ENCODE data around the gene PTBP2. TPM values are rescaled to one million over a fixed set of nuclear protein-coding genes. Genes with fewer than 3 reads are reported as not detected.

Gene PTBP2
- total RNA-seq, 2 experiments from 2014 or later, result 36.9 to 46.0 TPM

- ChIA-PET CTCF (ENCODE audit: unreplicated experiment) (no interaction called here), POLR2A (interaction anchor here (0.5 kb wide), 2 partner anchors 75 to 96 kb away, joined by 3 read pairs; no protein-coding TSS in a partner anchor)
- no peak for DNase-seq (ENCODE audit: low spot score)
- peak; percentile 43; the same call in 1 of the 2 replicates for TF ChIP-seq CTCF (conservative IDR thresholded peaks at IDR 0.05; ENCODE audit: low read length)
- TF ChIP-seq EZH2phosphoT487 (IDR thresholded peaks at IDR 0.05; ENCODE audit: borderline replicate concordance, low read depth, low read length), result no peak
- H3K9me2 ChIP-seq (ENCODE audit: insufficient read depth, low read length), result no peaks in the 10 kb centered on the region
- H3K27ac ChIP-seq (ENCODE audit: low read depth, low read length, poor library complexity, severe bottlenecking), result no peak overlapping the region
- no peaks in the 10 kb centered on the region for H4K20me1 ChIP-seq (ENCODE audit: insufficient read depth, low read length)
- no peak overlapping the region for H3K4me2 ChIP-seq (ENCODE audit: low read length)
- H3K4me3 ChIP-seq (ENCODE audit: low read depth, low read length, poor library complexity, severe bottlenecking), result no peak overlapping the region
- BruUV-seq (replicated peaks), result no TSS peak
- no peaks in the 10 kb centered on the region for H3K4me1 ChIP-seq (ENCODE audit: insufficient read depth, low read length, poor library complexity, severe bottlenecking)
- no peaks in the 10 kb centered on the region for H3K9me3 ChIP-seq (ENCODE audit: low read length)
- H2AFZ ChIP-seq (ENCODE audit: low read length), result no peak overlapping the region
- H3K79me2 ChIP-seq (ENCODE audit: insufficient read depth, low read depth, low read length), result no peaks in the 10 kb centered on the region
- H3K36me3 ChIP-seq (ENCODE audit: insufficient read depth, low read length), result no peaks in the 10 kb centered on the region
- intact Hi-C loops (cut with micrococcal nuclease; ENCODE audit: unreplicated experiment), result no loop called here
These were observed 120.6 kb downstream of the PTBP2 start for GRCh38 chr1:96842215-96842614.

- Histone ChIP-seq H3K27ac (ENCODE audit: low read depth, low read length, poor library complexity, severe bottlenecking) (no peak overlapping the region), H3K4me2 (ENCODE audit: low read length) (no peak overlapping the region), H3K4me1 (ENCODE audit: insufficient read depth, low read length, poor library complexity, severe bottlenecking) (no peaks in the 10 kb centered on the region), H3K9me3 (ENCODE audit: low read length) (no peaks in the 10 kb centered on the region), H2AFZ (ENCODE audit: low read length) (no peak overlapping the region), H3K4me3 (ENCODE audit: low read depth, low read length, poor library complexity, severe bottlenecking) (no peak overlapping the region), H3K79me2 (ENCODE audit: insufficient read depth, low read depth, low read length) (no peaks in the 10 kb centered on the region), H3K36me3 (ENCODE audit: insufficient read depth, low read length) (no peaks in the 10 kb centered on the region), H4K20me1 (ENCODE audit: insufficient read depth, low read length) (no peaks in the 10 kb centered on the region), H3K9me2 (ENCODE audit: insufficient read depth, low read length) (no peaks in the 10 kb centered on the region)
- POLR2A ChIA-PET, result no interaction called here
- CTCF ChIA-PET (ENCODE audit: unreplicated experiment), result no interaction called here
- BruUV-seq (replicated peaks), result no TSS peak
- no peak for DNase-seq (ENCODE audit: low spot score)
- intact Hi-C loops (cut with micrococcal nuclease; ENCODE audit: unreplicated experiment), result no loop called here
- TF ChIP-seq CTCF (conservative IDR thresholded peaks at IDR 0.05; ENCODE audit: low read length) (no peak), EZH2phosphoT487 (IDR thresholded peaks at IDR 0.05; ENCODE audit: borderline replicate concordance, low read depth, low read length) (no peak)
These were observed 121.6 kb downstream of the PTBP2 start for GRCh38 chr1:96843196-96843595.

GRCh38 chr1:96843601-96844000 lies 122.0 kb downstream of the PTBP2 start:
- intact Hi-C loops (cut with micrococcal nuclease; ENCODE audit: unreplicated experiment), result no loop called here
- no peaks in the 10 kb centered on the region for H3K36me3 ChIP-seq (ENCODE audit: insufficient read depth, low read length)
- CTCF ChIA-PET (ENCODE audit: unreplicated experiment), result no interaction called here

More at GRCh38 chr1:96843601-96844000, 122.0 kb downstream of the PTBP2 start:
- Histone ChIP-seq H3K4me1 (ENCODE audit: insufficient read depth, low read length, poor library complexity, severe bottlenecking) (no peaks in the 10 kb centered on the region), H4K20me1 (ENCODE audit: insufficient read depth, low read length) (no peaks in the 10 kb centered on the region), H3K4me2 (ENCODE audit: low read length) (no peak overlapping the region), H3K79me2 (ENCODE audit: insufficient read depth, low read depth, low read length) (no peaks in the 10 kb centered on the region), H3K4me3 (ENCODE audit: low read depth, low read length, poor library complexity, severe bottlenecking) (no peak overlapping the region), H3K9me3 (ENCODE audit: low read length) (no peaks in the 10 kb centered on the region), H2AFZ (ENCODE audit: low read length) (no peak overlapping the region), H3K27ac (ENCODE audit: low read depth, low read length, poor library complexity, severe bottlenecking) (no peak overlapping the region), H3K9me2 (ENCODE audit: insufficient read depth, low read length) (no peaks in the 10 kb centered on the region)
- no peak for DNase-seq (ENCODE audit: low spot score)
- BruUV-seq (replicated peaks), result no TSS peak
- no peak for TF ChIP-seq CTCF (conservative IDR thresholded peaks at IDR 0.05; ENCODE audit: low read length)
- TF ChIP-seq EZH2phosphoT487 (IDR thresholded peaks at IDR 0.05; ENCODE audit: borderline replicate concordance, low read depth, low read length), result no peak
- POLR2A ChIA-PET, result no interaction called here
